Endothelial cell of umbilical vein (primary cell): Measurements from ENCODE around the gene MAPK4. TPM values are rescaled to one million over a fixed set of nuclear protein-coding genes. Genes with fewer than 3 reads are reported as not detected.

Experiments
- BruUV-seq: library from RNA; stranded (reverse); fragments of 400-500 nt; replicated peaks from 2 replicates; lab custom pipeline; 2021; lab: Mats Ljungman, UMichigan
- CTCF ChIA-PET: fragments of 300-600, 350-600 bp; sonication (Branson Sonifier 250); formaldehyde crosslinking; loops from one replicate; lab custom pipeline; 2021; ENCODE audit warnings: antibody characterized with exemption, inconsistent platforms; lab: Charles Lee
- POLR2A ChIA-PET: fragments of 300-600, 350-600 bp; sonication (Branson Sonifier 250); formaldehyde crosslinking; loops from one replicate; lab custom pipeline; 2021; ENCODE audit warnings: antibody characterized with exemption, inconsistent platforms; lab: Charles Lee
- DNase-seq: peaks from one replicate; pipeline ENCODE4 v3.0.0-alpha.2; 2011; ENCODE audit warnings: low read depth, low spot score
- FAIRE-seq: peaks from 2 replicates; lab custom pipeline; 2011; peaks lifted over from hg19 to GRCh38; lab: Jason Lieb, UNC
- H2AFZ ChIP-seq: 2 replicates; pipeline ENCODE4 v1.6.0; 2012; ENCODE audit warnings: low read depth, low read length, control low read depth, inconsistent platforms
- H3K27ac ChIP-seq: 2 replicates; pipeline ENCODE4 v1.5.1; 2011; ENCODE audit warnings: low read depth, mild to moderate bottlenecking, control low read depth, low read length, moderate library complexity; ENCODE audit not compliant: insufficient read depth
- H3K27me3 ChIP-seq, 2 experiments: 2 replicates each; pipeline versions ENCODE4 v1.6.0 to v1.6.1; 2011; ENCODE audit warnings: low read length in 2 of 2, mixed read lengths in 1 of 2; ENCODE audit not compliant: control insufficient read depth in 2 of 2, insufficient read depth in 2 of 2
- H3K36me3 ChIP-seq, 2 experiments: 2 replicates in 1 of 2; 3 replicates in 1 of 2; pipeline ENCODE4 v1.5.1; 2011; ENCODE audit warnings: low read length in 2 of 2, mild to moderate bottlenecking in 1 of 2, moderate library complexity in 1 of 2; ENCODE audit not compliant: control insufficient read depth in 2 of 2, insufficient read depth in 2 of 2; ENCODE audit errors: extremely low read depth in 1 of 2
- H3K4me1 ChIP-seq: 3 replicates; pipeline ENCODE4 v1.5.1; 2011; ENCODE audit warnings: mild to moderate bottlenecking, low read length; ENCODE audit not compliant: control insufficient read depth, insufficient read depth; ENCODE audit errors: extremely low read depth
- H3K4me2 ChIP-seq: 2 replicates; pipeline ENCODE4 v1.6.1; 2011; ENCODE audit warnings: low read length, control low read depth, mixed read lengths; ENCODE audit not compliant: insufficient read depth
- H3K4me3 ChIP-seq, 3 experiments: fragments of 200-600 bp in 1 of 3; sonication (generic), shearing (Covaris generic) in 1 of 3; replicated peaks in 1 of 3; 2 replicates each; pipeline ENCODE4 v1.5.1; 2011 to 2016; ENCODE audit warnings: control low read depth in 3 of 3, low read length in 3 of 3, mild to moderate bottlenecking in 2 of 3, inconsistent platforms in 1 of 3, low read depth in 1 of 3, moderate library complexity in 1 of 3; ENCODE audit not compliant: insufficient read depth in 1 of 3
- H3K79me2 ChIP-seq: 2 replicates; pipeline ENCODE4 v1.6.0; 2012; ENCODE audit warnings: low read length, inconsistent platforms; ENCODE audit not compliant: control insufficient read depth, insufficient read depth
- H3K9ac ChIP-seq: replicated peaks from 2 replicates; pipeline ENCODE3; 2011; ENCODE audit warnings: low read length, control low read depth; ENCODE audit not compliant: insufficient read depth; ENCODE audit errors: extremely low read depth
- H3K9me1 ChIP-seq: replicated peaks from 3 replicates; pipeline ENCODE4 v1.6.0; 2011; ENCODE audit warnings: mild to moderate bottlenecking, low read length; ENCODE audit not compliant: control insufficient read depth, insufficient read depth; ENCODE audit errors: extremely low read depth
- H3K9me3 ChIP-seq: replicated peaks from 2 replicates; pipeline ENCODE4 v1.5.1; 2012; ENCODE audit warnings: low read length, inconsistent platforms; ENCODE audit not compliant: control insufficient read depth, insufficient read depth
- H4K20me1 ChIP-seq: replicated peaks from 2 replicates; pipeline ENCODE3; 2011; ENCODE audit warnings: mild to moderate bottlenecking, low read length; ENCODE audit not compliant: control insufficient read depth, insufficient read depth; ENCODE audit errors: extremely low read depth
- CTCF ChIP-seq, 2 donors: IDR thresholded peaks; 1 replicate in 1 of 2; 2 replicates in 1 of 2; pipeline ENCODE4 v1.5.1; 2011; ENCODE audit warnings: low read length in 2 of 2, mild to moderate bottlenecking in 2 of 2, moderate library complexity in 2 of 2, control low read depth in 1 of 2, inconsistent platforms in 1 of 2, low read depth in 1 of 2; ENCODE audit not compliant: insufficient read depth in 1 of 2; ENCODE audit errors: extremely low read depth in 1 of 2
- EZH2 ChIP-seq: IDR thresholded peaks from 2 replicates; pipeline ENCODE4 v1.6.1; 2012; ENCODE audit warnings: borderline replicate concordance, low read depth, mild to moderate bottlenecking, moderate library complexity, low read length, inconsistent platforms; ENCODE audit not compliant: severe bottlenecking
- FOS ChIP-seq: IDR thresholded peaks from 2 replicates; pipeline ENCODE4 v1.6.1; 2011; ENCODE audit warnings: mild to moderate bottlenecking, low read length, moderate library complexity, borderline replicate concordance; ENCODE audit not compliant: insufficient read depth
- GATA2 ChIP-seq: IDR thresholded peaks from 2 replicates; pipeline ENCODE4 v1.7.0; 2011; ENCODE audit warnings: low read depth, mild to moderate bottlenecking, moderate library complexity, mixed read lengths, low read length; ENCODE audit not compliant: insufficient read length, insufficient read depth
- JUN ChIP-seq: IDR thresholded peaks from 2 replicates; pipeline ENCODE4 v1.6.1; 2011; ENCODE audit warnings: borderline replicate concordance, low read depth; ENCODE audit not compliant: insufficient read length, insufficient read depth
- MAX ChIP-seq: IDR thresholded peaks from 2 replicates; pipeline ENCODE4 v1.6.1; 2011; ENCODE audit not compliant: insufficient read depth, insufficient read length
- MYC ChIP-seq: IDR thresholded peaks from one replicate; pipeline ENCODE4 v1.6.1; 2011; ENCODE audit warnings: mild to moderate bottlenecking, low read depth, low read length
- POLR2A ChIP-seq: IDR thresholded peaks from 2 replicates; pipeline ENCODE4 v1.6.1; 2012; ENCODE audit warnings: low read depth, mild to moderate bottlenecking, control low read depth, low read length
- POLR2AphosphoS5 ChIP-seq: IDR thresholded peaks from 2 replicates; pipeline ENCODE4 v1.6.1; 2012; ENCODE audit warnings: low read depth, mild to moderate bottlenecking, control low read depth, low read length, moderate library complexity; ENCODE audit not compliant: insufficient read depth
- dilution Hi-C: fragments of 300-500 bp; cut with MboI; formaldehyde crosslinking; loops from one replicate; pipeline ENCODE4 v1.15.0; 2019; ENCODE audit warnings: low sequenced_read_pairs; ENCODE audit not compliant: extremely low pct_ligation_motif_present
- intact Hi-C: fragments of 100-400 bp; cut with micrococcal nuclease; formaldehyde crosslinking; loops from one replicate; pipeline ENCODE4 v1.10.0; 2022
- polyA plus RNA-seq, 4 experiments: library from polyadenylated mRNA; depleted of rRNA in 3 of 4; stranded (reverse) in 3 of 4; unstranded in 1 of 4; fragments of >200 nt; gene quantifications; 2 replicates each; pipeline versions ENCODE4 v1.2.1 to v1.2.3, GENCODE V29; 2011 to 2012; ENCODE audit warnings: missing spikeins in 1 of 4
- total RNA-seq: library from RNA; stranded (reverse); gene quantifications from 2 replicates; pipeline ENCODE4 v1.2.3, GENCODE V29; 2021

The MAPK4 gene
- total and polyA plus RNA-seq, 2 donors (not counting 3 experiments of a cell fraction or from before 2014, with no cell fraction given) = not detected

GRCh38 chr18:50563376-50563775, 3.5 kb downstream of the MAPK4 start:
- no peak overlapping the region for H3K27ac ChIP-seq
- no peak for FAIRE-seq

More at GRCh38 chr18:50563376-50563775, 3.5 kb downstream of the MAPK4 start:
- Histone ChIP-seq H3K4me3 (no peak overlapping the region), H3K4me1 (peaks cover 3% of the 10 kb centered on the region), H3K36me3 (no peaks in the 10 kb centered on the region), H3K27me3 (peaks cover 27 to 28% of the 10 kb centered on the region in 2 experiments), H3K9me1 (no peaks in the 10 kb centered on the region), H3K9ac (no peak overlapping the region), H4K20me1 (no peaks in the 10 kb centered on the region), H3K4me2 (no peak overlapping the region), H3K79me2 (no peaks in the 10 kb centered on the region), H3K9me3 (no peaks in the 10 kb centered on the region), H2AFZ (no peak overlapping the region)
- no peak for DNase-seq
- no TSS peak for BruUV-seq
- TF ChIP-seq MAX (no peak), POLR2A (no peak), JUN (no peak), MYC (no peak), FOS (no peak), POLR2AphosphoS5 (no peak), EZH2 (no peak), CTCF (IDR thresholded peaks at IDR 0.05; ENCODE audit: extremely low read depth in 1 of 2, insufficient read depth in 1 of 2, low read depth in 1 of 2, low read length in 2 of 2) (no peak), GATA2 (no peak)
- dilution Hi-C loops (no loop called here), intact Hi-C loops (no loop called here)
- ChIA-PET POLR2A (no interaction called here), CTCF (no interaction called here)
